GM18499 (cell line): Measurements from ENCODE around the gene DDR2.
A peak's percentile ranks its signal among the peaks of the same experiment; 100 is the strongest.
"Not testable (repeated sequence)": the region's sequence is repeated elsewhere in the genome, so short reads cannot be mapped to it uniquely, and the experiment has no call there.

Experiments
- ATAC-seq: cut with Tn5 transposase; IDR thresholded peaks from one replicate; pipeline ENCODE4 v1.9.1; 2021; ENCODE audit warnings: moderate number of reproducible peaks; ENCODE audit not compliant: insufficient read depth, unreplicated experiment

The DDR2 gene

GRCh38 chr1:162716552-162716951 lies 84.3 kb downstream of the DDR2 start:
- no peak for ATAC-seq

- ATAC-seq: no peak
Observed at GRCh38 chr1:162717548-162718184, 85.4 kb downstream of the DDR2 start.

GRCh38 chr1:162719678-162720077 lies 87.4 kb downstream of the DDR2 start:
- ATAC-seq: no peak

GRCh38 chr1:162720996-162721395 lies 88.7 kb downstream of the DDR2 start:
- no peak for ATAC-seq

GRCh38 chr1:162721471-162721870 lies 89.2 kb downstream of the DDR2 start:
- ATAC-seq: no peak

- ATAC-seq: no peak
Observed at GRCh38 chr1:162722036-162722435, 89.8 kb downstream of the DDR2 start.

- no peak for ATAC-seq
Observed at GRCh38 chr1:162724583-162725120, 92.4 kb downstream of the DDR2 start.

- no peak for ATAC-seq
Observed at GRCh38 chr1:162725301-162725837, 93.1 kb downstream of the DDR2 start.

GRCh38 chr1:162726555-162726954 lies 94.3 kb downstream of the DDR2 start:
- no peak for ATAC-seq

- not testable (repeated sequence) for ATAC-seq
Observed at GRCh38 chr1:162727493-162727892, 95.2 kb downstream of the DDR2 start.

- no peak for ATAC-seq
Observed at GRCh38 chr1:162728573-162728972, 96.3 kb downstream of the DDR2 start.

- not testable (repeated sequence) for ATAC-seq
Observed at GRCh38 chr1:162729195-162729774, 97.0 kb downstream of the DDR2 start.

- ATAC-seq: no peak
Observed at GRCh38 chr1:162732094-162732493, 99.8 kb downstream of the DDR2 start.

GRCh38 chr1:162732566-162733335 lies 100.5 kb downstream of the DDR2 start:
- no peak for ATAC-seq

GRCh38 chr1:162733336-162733590 lies 101.0 kb downstream of the DDR2 start:
- no peak for ATAC-seq

- ATAC-seq: no peak
Observed at GRCh38 chr1:162734047-162734446, 101.8 kb downstream of the DDR2 start.

GRCh38 chr1:162736184-162736583 lies 103.9 kb downstream of the DDR2 start:
- ATAC-seq: no peak

- peak; percentile 83 for ATAC-seq
Observed at GRCh38 chr1:162736633-162737067, 104.4 kb downstream of the DDR2 start.

- ATAC-seq: no peak
Observed at GRCh38 chr1:162740755-162741154, 108.5 kb downstream of the DDR2 start.

GRCh38 chr1:162741574-162741973 lies 109.3 kb downstream of the DDR2 start:
- no peak for ATAC-seq

- not testable (repeated sequence) for ATAC-seq
Observed at GRCh38 chr1:162746264-162746942, 114.1 kb downstream of the DDR2 start.
